ENCODE data around the gene TUBGCP5. TPM values are rescaled to one million over a fixed set of nuclear protein-coding genes. Genes with fewer than 3 reads are reported as not detected.

The TUBGCP5 gene
- total RNA-seq, 4 donors from 2014 or later = 10.1 to 19.1 (median 10.7) TPM

GRCh38 chr15:23003736-23004135, 35.6 kb downstream of the TUBGCP5 start:
- intact Hi-C loops (cut with DNase I; ENCODE audit: low total_unique reads) (no loop called here), in situ Hi-C loops (cut with MboI; ENCODE audit: low pct_ligation_motif_present in 1 of 4, low pct_unique_long_range_greater_than_20kb in 1 of 4, low sequenced_read_pairs in 3 of 4) (no loop called here)
- H3K4me3 ChIP-seq = no peak overlapping the region
- DNase-seq = no peak
- 96 to 97% methylated on average over 4 to 5 of the region's 5 CpGs for WGBS, 2 donors (ENCODE audit: low coverage in 1 of 2)
- no peaks in the 10 kb centered on the region for H3K9me3 ChIP-seq
- H3K4me1 ChIP-seq = no peaks in the 10 kb centered on the region
- H3K27ac ChIP-seq = no peak overlapping the region
- TF ChIP-seq CTCF (IDR thresholded peaks at IDR 0.05) (no peak), POLR2A (IDR thresholded peaks at IDR 0.05) (no peak), EP300 (IDR thresholded peaks at IDR 0.05; ENCODE audit: low read depth) (no peak), POLR2AphosphoS5 (IDR thresholded peaks at IDR 0.05) (no peak)
- peaks cover 0 to 56% (median 22%) of the 10 kb centered on the region in 4 donors for H3K36me3 ChIP-seq
- H3K27me3 ChIP-seq = no peaks in the 10 kb centered on the region

- no peaks in the 10 kb centered on the region for H3K27me3 ChIP-seq
- H3K27ac ChIP-seq = no peak overlapping the region
- H3K36me3 ChIP-seq = peaks cover 0 to 48% (median 18%) of the 10 kb centered on the region in 4 donors
- intact Hi-C loops (cut with DNase I; ENCODE audit: low total_unique reads) = no loop called here
- 90 to 95% methylated on average over 2 of the region's 2 CpGs for WGBS, 2 donors (ENCODE audit: low coverage in 1 of 2)
- no peaks in the 10 kb centered on the region for H3K4me1 ChIP-seq
- H3K9me3 ChIP-seq = no peaks in the 10 kb centered on the region
- DNase-seq = no peak
- in situ Hi-C loops (cut with MboI; ENCODE audit: low pct_ligation_motif_present in 1 of 4, low pct_unique_long_range_greater_than_20kb in 1 of 4, low sequenced_read_pairs in 3 of 4) = no loop called here
- no peak overlapping the region for H3K4me3 ChIP-seq
- no peak for TF ChIP-seq CTCF (IDR thresholded peaks at IDR 0.05)
- TF ChIP-seq EP300 (IDR thresholded peaks at IDR 0.05; ENCODE audit: low read depth) = no peak
- no peak for TF ChIP-seq POLR2A (IDR thresholded peaks at IDR 0.05)
- TF ChIP-seq POLR2AphosphoS5 (IDR thresholded peaks at IDR 0.05) = no peak
Measured at GRCh38 chr15:23002920-23003319, 36.4 kb downstream of the TUBGCP5 start.

GRCh38 chr15:22995795-22996194, 43.6 kb downstream of the TUBGCP5 start:
- no peak for TF ChIP-seq EP300 (IDR thresholded peaks at IDR 0.05; ENCODE audit: low read depth)
- TF ChIP-seq CTCF (IDR thresholded peaks at IDR 0.05) = no peak
- no peak for TF ChIP-seq POLR2AphosphoS5 (IDR thresholded peaks at IDR 0.05)
- TF ChIP-seq POLR2A (IDR thresholded peaks at IDR 0.05) = no peak
- no peaks in the 10 kb centered on the region for H3K4me1 ChIP-seq
- peaks cover 0 to 31% (median 0%) of the 10 kb centered on the region in 4 donors for H3K36me3 ChIP-seq
- no peak overlapping the region for H3K27ac ChIP-seq
- DNase-seq = no peak
- in situ Hi-C loops (cut with MboI; ENCODE audit: low pct_ligation_motif_present in 1 of 4, low pct_unique_long_range_greater_than_20kb in 1 of 4, low sequenced_read_pairs in 3 of 4) = no loop called here
- intact Hi-C loops (cut with DNase I; ENCODE audit: low total_unique reads) = no loop called here
- no peaks in the 10 kb centered on the region for H3K9me3 ChIP-seq
- WGBS, 2 donors (ENCODE audit: low coverage in 1 of 2) = 93 to 95% methylated on average over 7 of the region's 7 CpGs
- H3K27me3 ChIP-seq = no peaks in the 10 kb centered on the region
- H3K4me3 ChIP-seq = no peak overlapping the region

- in situ Hi-C loops (cut with MboI; ENCODE audit: low pct_ligation_motif_present in 1 of 4, low pct_unique_long_range_greater_than_20kb in 1 of 4, low sequenced_read_pairs in 3 of 4) (no loop called here), intact Hi-C loops (cut with DNase I; ENCODE audit: low total_unique reads) (no loop called here)
- 34% methylated on average over 5 of the region's 5 CpGs; no CpG with 5 or more reads in 1 of the 2 donors for WGBS, 2 donors (ENCODE audit: low coverage in 1 of 2)
- Histone ChIP-seq H3K4me3 (no peak overlapping the region), H3K4me1 (no peaks in the 10 kb centered on the region), H3K9me3 (no peaks in the 10 kb centered on the region), H3K27me3 (no peaks in the 10 kb centered on the region), H3K36me3 (peaks cover 0 to 17% (median 0%) of the 10 kb centered on the region in 4 donors), H3K27ac (no peak overlapping the region)
- TF ChIP-seq CTCF (IDR thresholded peaks at IDR 0.05) = no peak
- TF ChIP-seq POLR2A (IDR thresholded peaks at IDR 0.05) = no peak
- TF ChIP-seq POLR2AphosphoS5 (IDR thresholded peaks at IDR 0.05) = no peak
- no peak for TF ChIP-seq EP300 (IDR thresholded peaks at IDR 0.05; ENCODE audit: low read depth)
- DNase-seq = no peak
Measured at GRCh38 chr15:22992024-22992326, 47.4 kb downstream of the TUBGCP5 start.
